Lower lobe of right lung (tissue), 2 donors: ENCODE data around the gene ULBP3. TPM values are rescaled to one million over a fixed set of nuclear protein-coding genes. Genes with fewer than 3 reads are reported as not detected.
A peak's percentile ranks its signal among the peaks of the same experiment; 100 is the strongest.
"Not testable (repeated sequence)": the region's sequence is repeated elsewhere in the genome, so short reads cannot be mapped to it uniquely, and the experiment has no call there.

Experiments
- ATAC-seq, 2 donors: fragments of 200-7000 bp; cut with Tn5 transposase; one replicate each; pipeline ENCODE4 v1.9.1; 2020 to 2022; ENCODE audit warnings: mild to moderate bottlenecking in 2 of 2, moderate library complexity in 2 of 2
- DNase-seq: peaks from one replicate; pipeline ENCODE4 v3.0.0-alpha.2; 2020
- H3K27ac ChIP-seq: fragments of 200-600 bp; one replicate; pipeline ENCODE4 v1.8.0; 2022
- H3K27me3 ChIP-seq: fragments of 200-600 bp; one replicate; pipeline ENCODE4 v1.8.0; 2022; ENCODE audit warnings: low read depth
- H3K36me3 ChIP-seq: fragments of 200-600 bp; one replicate; pipeline ENCODE4 v1.8.0; 2022; ENCODE audit warnings: mild to moderate bottlenecking
- H3K4me1 ChIP-seq: fragments of 200-600 bp; one replicate; pipeline ENCODE4 v1.8.0; 2022
- H3K4me3 ChIP-seq: fragments of 200-600 bp; one replicate; pipeline ENCODE4 v1.8.0; 2022; ENCODE audit warnings: mild to moderate bottlenecking
- H3K9me3 ChIP-seq: fragments of 200-600 bp; one replicate; pipeline ENCODE4 v1.8.0; 2022
- CTCF ChIP-seq: fragments of 200-600 bp; IDR thresholded peaks from one replicate; pipeline ENCODE4 v1.8.0; 2022; ENCODE audit warnings: antibody characterized with exemption, mild to moderate bottlenecking
- intact Hi-C: fragments of 100-400 bp; cut with DNase I; formaldehyde crosslinking; loops from one replicate; pipeline ENCODE4 v1.11.0; 2022
- total RNA-seq: library from RNA; stranded (reverse); fragmentation: NEBNext Ultra II Directional; extraction: Animal tissue kit (Norgen Biotek cat#: 25700); gene quantifications from one replicate; pipeline ENCODE4 v1.2.1, GENCODE V29; 2021
- donor health status: DM: no; HTN: yes; CAD: no; lungs with severe emphysema.

ULBP3 gene
- total RNA-seq, 1 donor from 2014 or later: 2.4 TPM

- Histone ChIP-seq H3K4me1 (peaks cover 16% of the 10 kb centered on the region), H3K9me3 (no peaks in the 10 kb centered on the region), H3K4me3 (peak overlapping the region; percentile 76), H3K27ac (no peak overlapping the region), H3K27me3 (no peaks in the 10 kb centered on the region), H3K36me3 (no peaks in the 10 kb centered on the region)
- ATAC-seq (no peak), DNase-seq (no peak)
- intact Hi-C loops: no loop called here
- TF ChIP-seq CTCF: no peak
Measured at GRCh38 chr6:150068151-150068550, 770 bp downstream of the ULBP3 start.

DNA sequence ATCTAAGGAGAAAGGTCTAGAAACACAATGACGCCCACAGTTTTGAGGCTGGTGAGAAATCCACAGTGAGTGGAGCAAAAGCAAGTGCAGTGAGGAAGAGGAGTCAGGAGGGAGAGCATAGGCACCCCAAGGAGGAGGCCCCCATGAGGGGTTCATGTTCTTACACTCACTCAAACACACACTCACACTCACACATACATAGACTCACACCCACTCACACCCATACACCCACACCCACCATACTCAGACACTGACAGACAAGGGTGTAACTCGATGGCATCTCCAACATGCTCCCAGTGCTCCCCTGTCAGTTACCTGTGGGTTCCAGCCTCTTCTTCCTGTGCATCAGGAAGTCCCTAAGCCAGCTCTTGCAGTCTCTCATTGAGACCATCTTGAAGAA, 3.8 kb downstream of the ULBP3 start:
- no peaks in the 10 kb centered on the region for H3K36me3 ChIP-seq
- DNase-seq: no peak
- H3K27ac ChIP-seq: no peak overlapping the region
- H3K9me3 ChIP-seq: no peaks in the 10 kb centered on the region
- H3K4me3 ChIP-seq: no peak overlapping the region
- no peak for ATAC-seq
- peaks cover 8% of the 10 kb centered on the region for H3K4me1 ChIP-seq
- intact Hi-C loops: no loop called here
- no peak for TF ChIP-seq CTCF
- no peaks in the 10 kb centered on the region for H3K27me3 ChIP-seq

DNA sequence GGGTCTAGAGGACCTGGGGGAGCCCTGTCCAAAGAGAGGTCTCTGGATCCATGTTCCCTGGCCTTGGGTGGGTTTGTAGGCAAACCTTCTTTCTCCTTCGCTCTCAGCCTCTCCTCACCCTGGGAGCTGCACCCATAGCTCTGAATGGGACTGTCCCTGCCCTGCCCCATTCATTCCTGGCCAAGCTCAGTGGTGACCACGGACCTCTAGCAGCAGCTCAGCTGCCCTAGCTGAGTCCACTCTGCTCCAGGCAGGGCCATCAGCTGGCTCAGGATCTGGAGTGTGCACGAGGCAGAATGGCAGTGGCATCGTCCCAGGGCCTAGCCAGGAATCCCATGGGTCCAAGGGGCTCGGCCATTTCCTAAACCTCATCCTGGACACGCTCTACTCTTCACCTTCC, 5.3 kb downstream of the ULBP3 start:
- DNase-seq (no peak), ATAC-seq (peak in 1 of 2 donors; percentile 3)
- H3K27me3 ChIP-seq: no peaks in the 10 kb centered on the region
- no peaks in the 10 kb centered on the region for H3K36me3 ChIP-seq
- intact Hi-C loops: no loop called here
- H3K4me3 ChIP-seq: no peak overlapping the region
- H3K27ac ChIP-seq: no peak overlapping the region
- TF ChIP-seq CTCF: no peak
- peaks cover 8% of the 10 kb centered on the region for H3K4me1 ChIP-seq
- no peaks in the 10 kb centered on the region for H3K9me3 ChIP-seq

- H3K27ac ChIP-seq, intact Hi-C loops, H3K36me3 ChIP-seq, DNase-seq, H3K27me3 ChIP-seq, H3K4me1 ChIP-seq, H3K9me3 ChIP-seq, H3K4me3 ChIP-seq: not testable (repeated sequence)
- peak in 1 of 2 donors; percentile 23 for ATAC-seq
Measured at GRCh38 chr6:150059973-150060372, 8.9 kb downstream of the ULBP3 start.

DNA sequence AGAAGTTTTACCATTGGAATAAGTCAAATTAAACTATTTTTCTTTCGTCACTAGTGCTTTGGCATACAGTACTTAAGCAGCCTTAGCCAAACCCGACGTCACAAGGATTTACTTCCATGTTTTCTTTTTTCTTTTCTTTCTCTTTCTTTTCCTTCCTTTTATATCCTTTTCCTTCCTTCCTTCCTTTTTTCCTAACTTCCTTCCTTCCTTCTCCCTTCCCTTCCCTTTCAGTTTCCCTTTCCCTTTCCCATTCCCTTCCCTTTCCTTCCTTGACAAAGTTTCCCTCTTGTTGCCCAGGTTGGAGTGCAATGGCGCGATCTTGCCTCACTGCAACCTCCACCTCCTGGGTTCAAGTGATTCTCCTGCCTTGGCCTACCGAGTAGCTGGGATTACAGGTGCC, 9.9 kb downstream of the ULBP3 start:
- ATAC-seq (no peak), DNase-seq (no peak)
- no peak for TF ChIP-seq CTCF
- no peaks in the 10 kb centered on the region for H3K36me3 ChIP-seq
- H3K9me3 ChIP-seq: no peaks in the 10 kb centered on the region
- H3K4me1 ChIP-seq: no peaks in the 10 kb centered on the region
- H3K27me3 ChIP-seq: peaks cover 7% of the 10 kb centered on the region
- no peak overlapping the region for H3K27ac ChIP-seq
- intact Hi-C loops: no loop called here
- H3K4me3 ChIP-seq: no peak overlapping the region

DNA sequence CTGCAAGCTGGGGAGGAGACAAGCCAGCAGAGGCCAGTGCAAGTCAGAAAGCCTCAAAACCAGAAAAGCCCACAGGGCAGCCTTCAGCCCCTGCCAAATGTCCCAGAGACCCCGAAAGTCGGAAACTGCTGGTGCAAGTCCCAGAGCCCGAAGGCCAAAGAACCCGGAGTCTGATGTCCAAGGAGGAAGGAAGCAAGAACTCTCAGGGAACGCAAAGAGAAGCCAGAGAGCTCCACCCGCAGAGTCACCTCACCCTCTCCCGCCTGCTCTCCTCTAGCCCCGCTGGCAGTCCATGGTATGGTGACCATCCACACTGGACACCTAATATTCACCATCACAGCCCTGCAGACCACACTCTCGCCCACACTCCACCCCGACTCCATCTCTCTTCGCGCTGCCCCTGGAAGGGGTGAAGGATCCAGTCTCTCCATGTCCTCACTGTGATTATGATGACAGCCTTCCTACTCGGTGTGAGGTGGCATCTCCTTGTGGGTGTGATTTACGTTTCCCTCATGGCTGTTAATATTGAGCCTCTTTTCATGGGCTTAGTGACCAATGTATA, 10.6 kb downstream of the ULBP3 start:
- Histone ChIP-seq H3K4me3 (no peak overlapping the region), H3K27ac (no peak overlapping the region), H3K27me3 (peaks cover 11% of the 10 kb centered on the region), H3K4me1 (no peaks in the 10 kb centered on the region), H3K9me3 (no peaks in the 10 kb centered on the region), H3K36me3 (no peaks in the 10 kb centered on the region)
- no peak for TF ChIP-seq CTCF
- no peak for ATAC-seq
- intact Hi-C loops: no loop called here
- DNase-seq: no peak
